Measurements from ENCODE around the gene ETFA.

- TF ChIP-seq CTCF (IDR thresholded peaks at IDR 0.05) (no peak), POLR2A (IDR thresholded peaks at IDR 0.05) (no peak)
Measured at GRCh38 chr15:76177491-76178040, 133.7 kb downstream of the ETFA start.

All from thyroid gland (tissue), 4 donors.